HG02610 (cell line): ENCODE measurements around the gene RPA3.

Experiments used
- ATAC-seq: cut with Tn5 transposase; IDR thresholded peaks from one replicate; pipeline ENCODE4 v1.9.1; 2021; ENCODE audit warnings: mild to moderate bottlenecking, moderate library complexity; ENCODE audit not compliant: unreplicated experiment

RPA3 gene

DNA sequence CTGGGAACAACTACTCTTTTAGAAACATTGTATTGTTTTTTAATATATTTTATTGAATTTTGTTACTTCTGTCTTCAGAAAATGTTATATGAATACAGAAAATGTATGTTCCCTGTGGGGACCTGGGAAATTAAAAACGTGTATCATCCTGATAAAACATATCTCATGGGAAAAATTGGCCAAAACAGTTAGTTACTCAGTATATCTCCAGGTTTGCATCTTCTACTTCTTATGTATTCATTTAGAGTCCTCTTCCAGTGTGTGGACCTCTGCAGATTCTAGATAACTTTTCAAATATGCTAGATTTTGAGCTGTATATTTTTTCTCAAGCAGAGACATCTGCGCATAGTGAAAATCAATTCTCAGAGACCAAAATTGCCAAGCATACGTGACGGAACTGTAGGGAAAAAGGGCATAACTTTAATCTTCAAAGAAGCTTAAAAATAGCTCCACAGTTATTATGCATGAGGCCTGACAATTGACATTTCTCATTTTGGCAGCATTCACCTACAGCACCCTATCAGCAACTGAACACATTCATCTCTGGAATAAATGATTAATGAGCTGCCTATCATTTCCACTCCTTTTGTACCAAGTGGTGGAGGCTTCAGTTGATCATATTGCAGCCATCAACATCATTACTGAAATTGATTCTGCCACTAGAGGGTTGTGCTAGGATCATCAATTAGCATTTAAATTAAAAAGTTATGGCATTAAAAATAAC lies 104.2 kb downstream of the RPA3 start:
- no peak for ATAC-seq

DNA sequence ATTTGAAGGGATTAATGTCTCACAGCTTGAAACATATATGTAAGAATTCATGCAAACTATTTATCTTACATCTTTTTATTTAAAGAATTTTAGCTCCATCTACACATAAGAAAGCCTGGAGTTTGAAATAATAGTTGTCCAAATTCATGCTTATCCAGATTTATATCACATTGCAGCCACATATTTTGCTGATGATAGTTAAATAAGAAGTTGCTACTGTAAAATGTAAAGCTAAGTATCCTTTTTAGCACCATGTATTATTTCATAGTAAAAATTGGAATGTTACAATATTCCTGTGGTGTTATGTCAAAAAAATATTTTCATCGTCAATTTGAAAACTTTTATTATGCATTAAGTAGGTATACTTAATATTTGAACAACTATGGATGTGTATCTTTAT lies 105.2 kb downstream of the RPA3 start:
- ATAC-seq: no peak

DNA sequence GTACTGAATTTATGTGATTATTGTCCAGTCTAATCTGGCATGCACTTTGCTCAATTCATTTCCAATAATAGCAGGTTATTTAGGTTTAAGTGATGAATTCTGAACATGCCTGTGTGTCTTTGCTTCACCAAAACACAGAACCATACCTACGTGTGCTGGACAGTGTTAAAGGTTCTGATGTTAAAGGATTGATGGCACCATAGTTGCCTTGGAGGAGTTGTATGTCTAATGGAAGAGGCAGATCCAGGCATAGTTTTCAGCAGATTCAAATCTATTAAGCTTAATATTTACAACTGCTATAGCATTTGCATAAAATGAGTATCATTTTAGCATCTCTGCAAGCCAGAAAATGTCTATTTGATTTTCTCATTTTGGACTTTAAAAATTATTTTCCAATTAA lies 105.9 kb downstream of the RPA3 start:
- no peak for ATAC-seq

DNA sequence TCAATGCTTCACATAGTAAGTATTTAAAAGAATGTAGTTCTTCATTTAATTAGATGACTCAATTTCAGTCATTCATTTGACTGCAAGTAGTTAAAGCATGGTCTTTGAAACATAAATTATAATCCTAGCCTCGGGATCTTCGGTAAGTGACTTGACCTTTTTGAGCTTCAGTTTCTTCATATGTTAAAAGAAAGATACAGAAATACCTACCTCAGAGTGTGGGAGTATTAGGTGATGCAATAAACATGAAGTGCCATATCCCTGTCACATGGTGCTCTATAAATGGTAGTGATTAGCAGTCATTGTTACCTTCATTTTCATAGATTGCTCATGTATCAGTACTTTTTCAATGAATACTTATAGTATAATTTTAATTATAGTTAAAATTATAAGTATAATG lies 109.1 kb downstream of the RPA3 start:
- ATAC-seq: no peak

DNA sequence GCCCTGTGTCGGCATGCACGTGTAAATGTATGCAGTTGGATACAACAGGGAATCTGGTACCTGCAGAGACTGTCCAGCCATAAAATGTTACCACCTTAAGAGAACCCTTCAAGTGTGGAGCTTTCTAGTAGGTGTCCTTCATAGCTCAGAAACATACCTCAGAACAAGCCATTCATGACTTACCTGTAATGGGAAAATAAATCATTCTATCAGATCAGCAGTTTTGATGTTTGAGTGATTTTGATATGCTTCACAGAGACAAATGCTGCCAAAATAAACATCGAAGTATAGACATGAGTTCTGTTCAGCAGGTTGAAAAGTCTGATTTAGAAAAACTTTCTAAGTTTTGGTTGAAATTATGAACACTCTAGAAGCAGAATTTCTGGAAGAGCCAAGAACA lies 111.4 kb downstream of the RPA3 start:
- no peak for ATAC-seq

DNA sequence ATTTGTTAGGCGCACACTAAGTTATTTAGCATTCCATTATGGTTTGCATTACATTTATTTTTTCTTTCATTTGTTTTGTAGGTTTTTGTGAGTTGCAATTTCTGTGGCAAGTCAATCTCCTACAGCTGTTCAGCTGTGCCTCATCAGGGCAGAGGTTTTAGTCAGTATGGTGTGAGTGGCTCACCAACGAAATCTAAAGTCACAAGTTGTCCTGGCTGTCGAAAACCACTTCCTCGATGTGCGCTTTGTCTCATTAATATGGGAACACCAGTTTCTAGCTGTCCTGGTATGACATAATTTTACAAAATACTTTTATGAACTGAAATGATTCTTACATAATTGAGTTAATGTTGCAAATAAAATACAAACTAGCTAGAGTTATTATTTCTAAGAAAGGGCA lies 122.2 kb downstream of the RPA3 start:
- ATAC-seq: peak; percentile 55

DNA sequence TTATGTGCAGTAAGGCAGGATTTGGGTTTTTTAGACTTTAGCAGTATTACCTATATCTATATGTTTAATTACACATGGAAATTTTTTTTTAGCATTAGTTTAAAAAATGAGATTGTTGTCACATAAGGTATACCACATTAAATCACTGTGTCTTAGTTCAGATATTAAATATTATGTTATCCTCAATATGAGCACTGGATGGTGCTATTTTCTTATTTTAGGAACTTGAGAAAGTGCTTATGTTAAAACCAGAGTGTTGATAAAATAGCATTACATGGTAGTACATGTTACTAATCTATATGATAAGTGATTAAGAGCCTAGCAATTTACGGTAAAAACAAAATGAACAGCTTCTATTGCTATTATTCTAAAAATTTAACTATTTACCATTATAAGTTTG lies 123.0 kb downstream of the RPA3 start:
- no peak for ATAC-seq
